Trophoblast cell (in vitro differentiated cells and primary cell): ENCODE data around the gene XCL2.

Experiments used
- DNase-seq, 2 donors: peaks; one replicate each; pipeline ENCODE4 v3.0.0-alpha.2; 2016
- H2AFZ ChIP-seq: 2 replicates; pipeline ENCODE4 v1.6.1; 2013; ENCODE audit warnings: low read length, moderate library complexity, mild to moderate bottlenecking; ENCODE audit not compliant: insufficient read depth, poor library complexity
- H2AK5ac ChIP-seq: 2 replicates; pipeline ENCODE4 v1.6.1; 2013; ENCODE audit warnings: mild to moderate bottlenecking, low read length
- H2BK120ac ChIP-seq: 2 replicates; pipeline ENCODE4 v1.6.1; 2013; ENCODE audit warnings: low read length, mild to moderate bottlenecking, moderate library complexity; ENCODE audit not compliant: insufficient read depth, poor library complexity
- H2BK12ac ChIP-seq: 2 replicates; pipeline ENCODE4 v1.6.1; 2013; ENCODE audit warnings: mild to moderate bottlenecking, low read length, moderate library complexity
- H2BK5ac ChIP-seq: 2 replicates; pipeline ENCODE4 v1.6.1; 2013; ENCODE audit warnings: low read length, low read depth, moderate library complexity, mild to moderate bottlenecking; ENCODE audit not compliant: poor library complexity
- H3K14ac ChIP-seq: 2 replicates; pipeline ENCODE4 v1.6.1; 2013; ENCODE audit warnings: mild to moderate bottlenecking, low read length
- H3K18ac ChIP-seq: 2 replicates; pipeline ENCODE4 v1.6.1; 2013; ENCODE audit warnings: mild to moderate bottlenecking, low read length
- H3K23ac ChIP-seq: 2 replicates; pipeline ENCODE4 v1.6.1; 2013; ENCODE audit warnings: low read length
- H3K27ac ChIP-seq: 2 replicates; pipeline ENCODE4 v1.5.1; 2013; ENCODE audit warnings: low read depth, mild to moderate bottlenecking, inconsistent platforms, low read length, moderate library complexity
- H3K27me3 ChIP-seq: 2 replicates; pipeline ENCODE4 v1.6.1; 2013; ENCODE audit warnings: inconsistent platforms, mild to moderate bottlenecking, low read length, moderate library complexity; ENCODE audit not compliant: insufficient read depth
- H3K36me3 ChIP-seq, 2 experiments: 1 replicate in 1 of 2; 2 replicates in 1 of 2; pipeline ENCODE4 v1.6.1; 2013; ENCODE audit warnings: low read length in 2 of 2, mild to moderate bottlenecking in 2 of 2, moderate library complexity in 1 of 2; ENCODE audit not compliant: insufficient read depth in 2 of 2, control insufficient read depth in 1 of 2
- H3K4ac ChIP-seq: 2 replicates; pipeline ENCODE4 v1.6.1; 2013; ENCODE audit warnings: low read depth, mild to moderate bottlenecking, low read length, moderate library complexity
- H3K4me1 ChIP-seq, 2 experiments: 1 replicate in 1 of 2; 2 replicates in 1 of 2; pipeline ENCODE4 v1.6.1; 2013; ENCODE audit warnings: low read length in 2 of 2, mild to moderate bottlenecking in 2 of 2, moderate library complexity in 1 of 2; ENCODE audit not compliant: insufficient read depth in 2 of 2, control insufficient read depth in 1 of 2
- H3K4me2 ChIP-seq: 2 replicates; pipeline ENCODE4 v1.6.1; 2013; ENCODE audit warnings: inconsistent platforms, mild to moderate bottlenecking, low read length, moderate library complexity
- H3K4me3 ChIP-seq: 2 replicates; pipeline ENCODE4 v1.5.1; 2013; ENCODE audit warnings: mild to moderate bottlenecking, low read depth, low read length, inconsistent platforms
- H3K79me1 ChIP-seq: one replicate; pipeline ENCODE4 v1.6.1; 2013; ENCODE audit warnings: low read length
- H3K79me2 ChIP-seq: 2 replicates; pipeline ENCODE4 v1.6.1; 2013; ENCODE audit warnings: low read length, mild to moderate bottlenecking; ENCODE audit not compliant: control insufficient read depth, insufficient read depth, poor library complexity
- H3K9ac ChIP-seq: 2 replicates; pipeline ENCODE4 v1.6.1; 2013; ENCODE audit warnings: mild to moderate bottlenecking, low read length
- H3K9me3 ChIP-seq: 2 replicates; pipeline ENCODE4 v1.6.1; 2013; ENCODE audit warnings: low read depth, mild to moderate bottlenecking, control low read depth, inconsistent platforms, low read length; ENCODE audit not compliant: insufficient read depth
- H4K12ac ChIP-seq: 2 replicates; pipeline ENCODE4 v1.6.1; 2013; ENCODE audit warnings: low read depth, mild to moderate bottlenecking, low read length, moderate library complexity
- H4K8ac ChIP-seq: 2 replicates; pipeline ENCODE4 v1.6.1; 2013; ENCODE audit warnings: low read depth, mild to moderate bottlenecking, low read length, moderate library complexity
- H4K91ac ChIP-seq: one replicate; pipeline ENCODE4 v1.6.1; 2013; ENCODE audit warnings: low read depth, mild to moderate bottlenecking, low read length, moderate library complexity
- WGBS: extraction: QIAGEN DNeasy Blood & Tissue Kit; methylation state at CpG from one replicate; pipeline ENCODE4 v1.1.7; 2013; ENCODE audit warnings: missing lambda C conversion rate; ENCODE audit not compliant: insufficient read length, insufficient coverage; ENCODE audit errors: extremely low coverage; 5-methylcytosine and 5-hydroxymethylcytosine counted together

The XCL2 gene

DNA sequence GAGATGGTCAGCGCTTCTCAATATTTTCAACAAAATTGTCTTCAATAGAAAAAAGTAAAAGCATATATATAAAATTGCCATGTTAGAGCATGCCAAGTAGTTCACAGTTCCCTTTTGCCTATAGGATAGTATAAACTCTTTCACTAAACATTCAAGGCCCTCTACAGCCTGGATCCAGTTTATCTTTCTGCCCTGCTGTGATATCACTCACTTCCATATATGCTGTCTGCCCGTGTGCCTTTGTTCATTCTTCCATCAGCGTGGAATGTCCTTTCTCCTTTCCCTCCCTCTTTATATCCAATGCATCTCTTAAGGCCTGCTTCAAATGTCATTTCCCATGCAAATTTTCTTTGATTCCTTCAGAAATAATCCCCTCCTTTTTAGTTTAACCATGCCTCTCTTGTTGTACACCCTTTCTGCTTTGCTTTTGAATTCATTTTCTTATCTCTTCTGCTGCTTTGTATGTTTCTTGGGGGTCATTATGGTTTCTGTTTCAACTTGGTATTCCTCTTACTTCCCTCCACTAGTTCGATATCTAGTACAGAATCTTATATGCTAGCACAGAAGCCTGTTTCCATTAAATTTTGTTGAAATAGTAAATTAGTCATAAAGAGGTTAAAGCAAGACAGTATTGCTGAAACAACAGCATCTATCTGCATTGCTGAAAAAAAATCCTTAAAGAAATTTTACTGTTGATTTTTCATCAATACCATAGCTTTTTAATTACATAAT, 44.7 kb downstream of the XCL2 start:
- Histone ChIP-seq H3K27me3 (no peaks in the 10 kb centered on the region), H4K8ac (no peak overlapping the region), H3K79me1 (peaks cover 4% of the 10 kb centered on the region), H2AFZ (no peak overlapping the region), H2BK120ac (no peak overlapping the region), H2BK12ac (no peak overlapping the region), H3K4me3 (no peak overlapping the region), H3K18ac (no peak overlapping the region), H3K4ac (no peak overlapping the region), H3K14ac (no peak overlapping the region), H3K4me1 (peaks cover 4 to 6% of the 10 kb centered on the region in 2 experiments), H3K36me3 (no peaks in the 10 kb centered on the region), H3K27ac (no peak overlapping the region), H3K9me3 (no peaks in the 10 kb centered on the region), H3K79me2 (no peaks in the 10 kb centered on the region), H2AK5ac (no peak overlapping the region), H4K91ac (peak overlapping the region; percentile 2), H4K12ac (no peak overlapping the region), H3K23ac (no peak overlapping the region), H2BK5ac (no peak overlapping the region), H3K9ac (no peak overlapping the region), H3K4me2 (no peak overlapping the region)
- DNase-seq: no peak
- WGBS: no CpG with 5 or more reads among the region's 4 CpGs

DNA sequence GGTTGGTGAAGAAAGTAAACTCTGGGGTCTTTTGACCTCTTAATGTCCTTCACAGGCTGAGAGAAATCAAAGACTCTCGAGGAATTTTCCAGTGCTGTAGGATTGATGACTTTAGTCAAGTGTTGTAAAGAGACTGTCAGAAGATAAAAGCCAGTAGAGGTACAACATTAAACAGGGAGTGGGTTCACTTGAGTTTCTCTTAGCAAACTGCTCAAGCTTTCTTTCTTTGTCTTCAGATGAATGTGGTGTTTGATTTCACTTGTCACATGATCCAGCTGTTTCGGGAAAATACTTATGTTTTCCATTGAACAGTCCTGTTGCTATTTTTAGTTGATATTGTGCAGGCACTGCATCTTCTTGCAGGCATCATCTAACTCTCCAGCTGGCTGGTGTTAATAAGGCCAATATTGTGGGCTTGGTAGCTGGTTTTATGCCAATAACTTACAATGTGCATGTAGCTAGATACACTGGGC, 45.6 kb downstream of the XCL2 start:
- H2BK120ac ChIP-seq: no peak overlapping the region
- no peaks in the 10 kb centered on the region for H3K9me3 ChIP-seq
- H2AK5ac ChIP-seq: no peak overlapping the region
- H3K9ac ChIP-seq: no peak overlapping the region
- H3K4ac ChIP-seq: no peak overlapping the region
- H3K79me2 ChIP-seq: no peaks in the 10 kb centered on the region
- H3K27ac ChIP-seq: peak overlapping the region; percentile 30
- no peak overlapping the region for H3K4me3 ChIP-seq
- peak overlapping the region; percentile 25 for H3K4me2 ChIP-seq
- no peak overlapping the region for H2BK5ac ChIP-seq
- H3K23ac ChIP-seq: no peak overlapping the region
- peak overlapping the region; percentile 32 for H2BK12ac ChIP-seq
- H3K18ac ChIP-seq: no peak overlapping the region
- no peaks in the 10 kb centered on the region for H3K27me3 ChIP-seq
- no peak overlapping the region for H4K8ac ChIP-seq
- no peaks in the 10 kb centered on the region for H3K36me3 ChIP-seq
- H4K12ac ChIP-seq: no peak overlapping the region
- no peak overlapping the region for H2AFZ ChIP-seq
- H3K14ac ChIP-seq: no peak overlapping the region
- H3K4me1 ChIP-seq: peaks cover 4 to 6% of the 10 kb centered on the region in 2 experiments
- WGBS: no CpG with 5 or more reads among the region's 2 CpGs
- H3K79me1 ChIP-seq: peaks cover 4% of the 10 kb centered on the region
- H4K91ac ChIP-seq: no peak overlapping the region
- no peak for DNase-seq

- H2AFZ ChIP-seq: no peak overlapping the region
- no peaks in the 10 kb centered on the region for H3K27me3 ChIP-seq
- no peak overlapping the region for H3K4ac ChIP-seq
- no peaks in the 10 kb centered on the region for H3K36me3 ChIP-seq
- peaks cover 4% of the 10 kb centered on the region for H3K79me1 ChIP-seq
- no peak overlapping the region for H3K23ac ChIP-seq
- H2BK120ac ChIP-seq: peak overlapping the region; percentile 56
- no peak overlapping the region for H4K12ac ChIP-seq
- WGBS: no CpG with 5 or more reads among the region's 3 CpGs
- DNase-seq: peak in 1 of 2 donors; percentile 63
- peak overlapping the region; percentile 87 for H4K91ac ChIP-seq
- H2BK5ac ChIP-seq: no peak overlapping the region
- H2AK5ac ChIP-seq: no peak overlapping the region
- peak overlapping the region; percentile 88 for H2BK12ac ChIP-seq
- H3K9me3 ChIP-seq: no peaks in the 10 kb centered on the region
- H3K14ac ChIP-seq: peak overlapping the region; percentile 77
- no peak overlapping the region for H3K18ac ChIP-seq
- no peak overlapping the region for H4K8ac ChIP-seq
- H3K27ac ChIP-seq: peak overlapping the region; percentile 4
- no peak overlapping the region for H3K4me3 ChIP-seq
- peaks cover 4 to 6% of the 10 kb centered on the region in 2 experiments for H3K4me1 ChIP-seq
- H3K9ac ChIP-seq: no peak overlapping the region
- no peak overlapping the region for H3K4me2 ChIP-seq
- H3K79me2 ChIP-seq: no peaks in the 10 kb centered on the region
These were observed 46.3 kb downstream of the XCL2 start for GRCh38 chr1:168497376-168497950.

DNA sequence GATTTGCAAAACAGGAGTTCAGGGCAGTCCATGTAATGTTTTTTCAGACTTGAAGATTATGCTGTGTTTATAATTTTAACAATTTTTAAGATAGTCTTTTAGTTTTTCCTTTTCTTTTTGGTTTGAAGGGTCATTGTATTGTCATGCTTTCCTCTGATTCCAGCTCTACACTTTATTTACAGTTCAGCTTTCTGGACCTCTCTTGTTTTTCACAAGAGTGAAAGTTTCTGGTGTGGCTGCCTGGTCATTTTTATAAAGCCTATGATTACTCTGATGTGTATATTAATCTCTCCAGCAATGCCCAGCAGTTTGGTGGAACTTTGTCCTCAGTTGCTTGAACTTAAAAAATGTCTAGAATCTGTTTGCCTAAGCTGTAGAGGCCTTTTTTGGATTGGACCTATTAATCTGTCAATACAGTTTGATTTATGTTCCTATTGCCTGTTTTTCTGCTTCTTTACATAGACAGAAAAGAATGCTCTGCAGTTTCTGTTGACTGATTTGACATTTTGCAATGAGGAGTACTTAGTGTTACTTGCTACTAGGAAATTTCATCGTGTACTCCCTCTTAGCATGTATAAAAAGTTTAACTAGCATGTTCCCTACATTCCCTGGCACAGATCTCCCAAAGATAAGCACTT, 52.2 kb downstream of the XCL2 start:
- no CpG with 5 or more reads among the region's 1 CpG for WGBS
- no peak overlapping the region for H3K14ac ChIP-seq
- H2BK5ac ChIP-seq: no peak overlapping the region

More for the DNA sequence above, 52.2 kb downstream of the XCL2 start:
- Histone ChIP-seq H4K8ac (no peak overlapping the region), H3K36me3 (no peaks in the 10 kb centered on the region), H2AK5ac (no peak overlapping the region), H2BK120ac (no peak overlapping the region), H3K23ac (no peak overlapping the region), H3K4ac (no peak overlapping the region), H3K79me1 (peaks cover 2% of the 10 kb centered on the region), H3K27ac (no peak overlapping the region), H3K4me1 (no peaks in the 10 kb centered on the region), H3K27me3 (no peaks in the 10 kb centered on the region), H3K18ac (no peak overlapping the region), H3K9ac (no peak overlapping the region), H3K79me2 (no peaks in the 10 kb centered on the region), H3K4me2 (no peak overlapping the region), H3K4me3 (no peak overlapping the region), H4K91ac (no peak overlapping the region), H2BK12ac (no peak overlapping the region), H4K12ac (no peak overlapping the region), H2AFZ (no peak overlapping the region), H3K9me3 (no peaks in the 10 kb centered on the region)
- DNase-seq: no peak
